RWPE2 (cell line): ENCODE results near the gene GIMAP8.
"Not testable (repeated sequence)": the region's sequence is repeated elsewhere in the genome, so short reads cannot be mapped to it uniquely, and the experiment has no call there.

Experiments
- ATAC-seq: fragments of 200-7000 bp; cut with Tn5 transposase; 3 replicates; pipeline ENCODE4 v1.9.1; 2021; ENCODE audit warnings: low read depth
- DNase-seq: peaks from one replicate; pipeline ENCODE4 v3.0.0-alpha.2; 2020; ENCODE audit warnings: low spot score
- H3K27ac ChIP-seq: fragments of 450-650 bp; 2 replicates; pipeline ENCODE4 v1.5.1; 2017; ENCODE audit warnings: mild to moderate bottlenecking; ENCODE audit not compliant: poor library complexity, severe bottlenecking
- H3K27me3 ChIP-seq: fragments of 250-450 bp; sonication (Bioruptor Pico); 2 replicates; pipeline ENCODE4 v1.5.1; 2021; ENCODE audit warnings: mild to moderate bottlenecking, moderate library complexity; ENCODE audit not compliant: insufficient read depth, poor library complexity, severe bottlenecking
- H3K36me3 ChIP-seq: fragments of 250-450 bp; sonication (Bioruptor Pico); 2 replicates; pipeline ENCODE4 v1.5.1; 2020; ENCODE audit warnings: low read depth, mild to moderate bottlenecking, moderate library complexity
- H3K4me1 ChIP-seq: fragments of 250-450 bp; sonication (Bioruptor Pico); 2 replicates; pipeline ENCODE4 v1.5.1; 2021; ENCODE audit warnings: mild to moderate bottlenecking, moderate library complexity; ENCODE audit not compliant: insufficient read depth, poor library complexity, severe bottlenecking
- H3K4me3 ChIP-seq: fragments of 250-450 bp; sonication (Bioruptor Pico); 2 replicates; pipeline ENCODE4 v1.5.1; 2021; ENCODE audit warnings: mild to moderate bottlenecking, moderate library complexity; ENCODE audit not compliant: severe bottlenecking
- H3K9me3 ChIP-seq: fragments of 250-450 bp; sonication (Bioruptor Pico); 2 replicates; pipeline ENCODE4 v1.5.1; 2021; ENCODE audit warnings: mild to moderate bottlenecking, moderate library complexity; ENCODE audit not compliant: severe bottlenecking
- CTCF ChIP-seq: fragments of 450-650 bp; IDR thresholded peaks from one replicate; pipeline ENCODE4 v1.5.1; 2017; ENCODE audit warnings: mild to moderate bottlenecking, moderate library complexity; ENCODE audit not compliant: poor library complexity, severe bottlenecking

GIMAP8 gene

GRCh38 chr7:150515248-150516147 lies 65.1 kb downstream of the GIMAP8 start:
- H3K27me3 ChIP-seq: peaks cover 28% of the 10 kb centered on the region

GRCh38 chr7:150516956-150517745 lies 66.7 kb downstream of the GIMAP8 start:
- Histone ChIP-seq H3K4me1 (no peaks in the 10 kb centered on the region), H3K9me3 (no peaks in the 10 kb centered on the region), H3K4me3 (no peak overlapping the region), H3K27ac (no peak overlapping the region), H3K36me3 (no peaks in the 10 kb centered on the region), H3K27me3 (peaks cover 28% of the 10 kb centered on the region)
- DNase-seq (no peak), ATAC-seq (no peak)
- no peak for TF ChIP-seq CTCF

More at GRCh38 chr7:150515248-150516147, 65.1 kb downstream of the GIMAP8 start:
- Histone ChIP-seq H3K36me3 (no peaks in the 10 kb centered on the region), H3K9me3 (no peaks in the 10 kb centered on the region), H3K4me1 (no peaks in the 10 kb centered on the region), H3K27ac (no peak overlapping the region), H3K4me3 (no peak overlapping the region)
- ATAC-seq: no peak
- DNase-seq: no peak
- no peak for TF ChIP-seq CTCF

GRCh38 chr7:150519310-150519709 lies 68.9 kb downstream of the GIMAP8 start:
- Histone ChIP-seq H3K4me1 (no peaks in the 10 kb centered on the region), H3K4me3 (no peak overlapping the region), H3K27ac (no peak overlapping the region), H3K9me3 (no peaks in the 10 kb centered on the region), H3K36me3 (no peaks in the 10 kb centered on the region), H3K27me3 (peaks cover 28% of the 10 kb centered on the region)
- DNase-seq (no peak), ATAC-seq (no peak)
- TF ChIP-seq CTCF: no peak

DNA sequence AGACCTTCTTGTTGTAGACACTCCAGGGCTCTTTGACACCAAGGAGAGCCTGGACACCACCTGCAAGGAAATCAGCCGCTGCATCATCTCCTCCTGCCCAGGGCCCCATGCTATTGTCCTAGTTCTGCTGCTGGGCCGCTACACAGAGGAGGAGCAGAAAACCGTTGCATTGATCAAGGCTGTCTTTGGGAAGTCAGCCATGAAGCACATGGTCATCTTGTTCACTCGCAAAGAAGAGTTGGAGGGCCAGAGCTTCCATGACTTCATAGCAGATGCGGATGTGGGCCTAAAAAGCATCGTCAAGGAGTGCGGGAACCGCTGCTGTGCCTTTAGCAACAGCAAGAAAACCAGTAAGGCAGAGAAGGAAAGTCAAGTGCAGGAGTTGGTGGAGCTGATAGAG lies 69.7 kb downstream of the GIMAP8 start:
- Histone ChIP-seq H3K4me1 (no peaks in the 10 kb centered on the region), H3K4me3 (no peak overlapping the region)

DNA sequence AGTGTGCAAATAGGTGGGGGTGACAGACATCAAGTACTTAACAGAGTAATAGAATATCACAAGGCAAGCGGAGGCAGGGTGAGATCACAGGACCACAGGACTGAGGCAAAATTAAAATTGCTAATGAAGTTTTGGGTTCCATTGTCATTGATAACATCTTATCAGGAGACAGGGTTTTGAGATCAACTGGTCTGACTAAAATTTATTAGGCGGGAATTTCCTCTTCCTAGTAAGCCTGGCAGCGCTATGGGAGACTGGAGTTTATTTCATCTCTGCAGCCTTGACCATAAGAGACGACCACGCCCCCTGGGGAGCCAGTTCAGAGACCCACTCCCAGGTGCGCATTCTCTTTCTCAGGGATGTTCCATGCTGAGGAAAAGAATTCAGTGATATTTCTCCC lies 72.5 kb downstream of the GIMAP8 start:
- not testable (repeated sequence) for H3K9me3 ChIP-seq, H3K27ac ChIP-seq, H3K4me1 ChIP-seq, ATAC-seq, DNase-seq, H3K4me3 ChIP-seq, H3K36me3 ChIP-seq
- H3K27me3 ChIP-seq: peaks cover 14% of the 10 kb centered on the region

More for the DNA sequence above, 69.7 kb downstream of the GIMAP8 start:
- no peak for TF ChIP-seq CTCF
- no peaks in the 10 kb centered on the region for H3K36me3 ChIP-seq
- no peak for ATAC-seq
- no peaks in the 10 kb centered on the region for H3K9me3 ChIP-seq
- DNase-seq: no peak
- no peak overlapping the region for H3K27ac ChIP-seq
- H3K27me3 ChIP-seq: peaks cover 28% of the 10 kb centered on the region
